Skeletal muscle cell (primary cell): ENCODE measurements around the gene RIBC2.
"Not testable (repeated sequence)": the region's sequence is repeated elsewhere in the genome, so short reads cannot be mapped to it uniquely, and the experiment has no call there.

Experiments
- DNase-seq: peaks from one replicate; pipeline ENCODE4 v3.0.0-alpha.2; 2010; ENCODE audit warnings: low read depth
- H3K4me3 ChIP-seq: 2 replicates; pipeline ENCODE4 v1.5.1; 2011; ENCODE audit warnings: low read depth, mild to moderate bottlenecking, control low read depth, low read length, moderate library complexity

The RIBC2 gene

GRCh38 chr22:45413368-45414211 lies at the start of gene RIBC2, which contains the start of gene SMC1B:
Gene RIBC2 (plus strand): TSS chr22:45413693. CDS start chr22:45413887, 194 bp downstream.
Gene SMC1B (minus strand): TSS chr22:45413599. CDS start chr22:45413567, 32 bp downstream.
- peak within 1 kb of the TSS; percentile 61 for H3K4me3 ChIP-seq
- DNase-seq, result peak; percentile 21

- no peak overlapping the region for H3K4me3 ChIP-seq
- no peak for DNase-seq
These were observed 46.8 kb upstream of the RIBC2 start for GRCh38 chr22:45366713-45367112.

GRCh38 chr22:45373592-45373991 lies 39.9 kb upstream of the RIBC2 start:
- not testable (repeated sequence) for H3K4me3 ChIP-seq, DNase-seq

DNA sequence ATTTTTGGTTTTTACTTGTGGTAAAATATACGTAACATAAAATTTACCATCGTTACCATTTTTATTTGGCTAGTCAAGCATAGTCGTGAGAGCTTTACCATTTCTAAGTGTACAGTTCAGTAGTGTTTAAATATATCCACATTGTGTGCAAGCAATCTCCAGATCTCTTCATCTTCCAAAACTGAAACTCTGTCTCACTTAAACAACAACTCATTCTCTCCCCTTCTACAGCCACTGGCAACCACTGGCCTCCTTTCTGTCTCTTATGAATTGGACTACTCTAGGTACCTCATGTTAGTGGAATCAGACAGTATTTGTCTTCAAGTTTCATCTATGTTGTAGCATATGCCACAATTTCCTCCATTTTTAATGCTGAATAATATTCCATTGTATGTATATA lies 37.5 kb upstream of the RIBC2 start:
- no peak for DNase-seq
- no peak overlapping the region for H3K4me3 ChIP-seq

- DNase-seq, result no peak
- H3K4me3 ChIP-seq, result no peak overlapping the region
These were observed 36.8 kb upstream of the RIBC2 start for GRCh38 chr22:45376703-45377102.

- no peak for DNase-seq
- H3K4me3 ChIP-seq, result no peak overlapping the region
These were observed 32.1 kb upstream of the RIBC2 start for GRCh38 chr22:45381348-45381747.

GRCh38 chr22:45389546-45389945 lies 23.9 kb upstream of the RIBC2 start:
- no peak overlapping the region for H3K4me3 ChIP-seq
- no peak for DNase-seq

DNA sequence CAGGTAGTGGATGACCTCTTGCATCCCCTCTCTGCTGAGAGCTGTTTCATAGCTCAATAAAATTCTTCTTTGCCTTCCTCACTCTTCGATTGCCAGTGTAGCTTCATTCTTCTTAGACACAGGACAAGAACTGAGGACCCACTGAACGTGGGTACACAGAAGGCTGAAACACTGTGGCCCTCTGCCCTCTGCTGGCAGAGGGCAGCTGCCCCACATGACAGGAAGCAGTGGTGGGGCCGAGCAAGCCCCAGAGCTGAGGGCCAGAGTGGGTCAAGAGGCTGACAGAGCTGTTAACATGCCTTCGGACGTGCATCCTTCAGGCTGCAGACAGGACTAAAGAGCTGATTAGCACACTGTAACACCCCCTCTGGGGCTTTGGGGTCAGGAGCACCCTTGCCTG lies 15.7 kb upstream of the RIBC2 start:
- no peak overlapping the region for H3K4me3 ChIP-seq
- no peak for DNase-seq

DNA sequence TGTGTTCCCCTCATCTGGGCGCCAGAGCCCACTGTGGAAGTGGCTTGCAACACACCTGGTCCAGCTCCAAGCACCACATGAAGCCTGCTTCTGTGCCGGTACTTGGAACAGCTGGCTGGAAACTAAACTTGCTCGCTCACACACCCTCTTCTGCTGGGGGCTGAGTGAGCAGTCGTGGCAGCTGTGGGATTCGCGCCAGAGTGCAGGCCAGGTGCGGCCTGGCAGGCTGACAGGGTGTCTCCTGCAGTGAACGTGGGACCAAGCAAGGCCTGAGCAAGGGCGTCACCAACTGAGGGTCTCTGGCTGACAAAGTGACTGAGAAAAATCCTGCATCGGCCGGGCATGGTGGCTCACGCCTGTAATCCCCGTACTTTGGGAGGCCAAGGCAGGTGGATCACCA lies 15.3 kb upstream of the RIBC2 start:
- H3K4me3 ChIP-seq, result no peak overlapping the region
- DNase-seq, result no peak

GRCh38 chr22:45399712-45400445 lies 13.6 kb upstream of the RIBC2 start:
- no peak overlapping the region for H3K4me3 ChIP-seq
- no peak for DNase-seq

DNA sequence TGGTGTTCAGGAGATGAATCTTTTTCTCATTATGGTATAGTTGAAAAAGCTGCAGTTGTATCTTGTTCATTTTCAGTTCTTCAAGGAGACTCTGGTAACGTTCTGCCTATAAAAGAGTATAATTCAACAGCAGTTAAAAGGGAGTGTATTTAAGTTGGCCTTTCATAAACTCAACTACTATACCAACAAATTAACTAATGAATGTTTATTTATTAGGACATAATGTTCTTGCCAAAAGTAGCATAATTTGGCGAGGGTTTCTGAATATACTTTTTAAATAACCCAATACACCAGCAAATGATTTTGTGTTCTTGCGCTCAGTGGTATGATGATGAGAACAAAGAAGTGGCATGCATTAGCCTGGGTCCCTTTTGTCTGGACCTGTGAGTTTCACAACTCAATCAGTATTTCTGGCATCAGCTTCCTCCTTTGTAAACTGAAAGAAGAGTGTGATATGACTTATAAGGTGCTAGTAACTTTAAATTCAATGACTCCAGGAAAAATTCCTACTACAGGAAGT lies 11.0 kb upstream of the RIBC2 start:
- no peak for DNase-seq
- H3K4me3 ChIP-seq, result no peak overlapping the region

- DNase-seq, result no peak
- H3K4me3 ChIP-seq, result no peak overlapping the region
These were observed 5.7 kb upstream of the RIBC2 start for GRCh38 chr22:45407793-45408192.

GRCh38 chr22:45413013-45413367 lies 503 bp upstream of the RIBC2 start:
- peak overlapping the region; percentile 61 for H3K4me3 ChIP-seq
- no peak for DNase-seq

DNA sequence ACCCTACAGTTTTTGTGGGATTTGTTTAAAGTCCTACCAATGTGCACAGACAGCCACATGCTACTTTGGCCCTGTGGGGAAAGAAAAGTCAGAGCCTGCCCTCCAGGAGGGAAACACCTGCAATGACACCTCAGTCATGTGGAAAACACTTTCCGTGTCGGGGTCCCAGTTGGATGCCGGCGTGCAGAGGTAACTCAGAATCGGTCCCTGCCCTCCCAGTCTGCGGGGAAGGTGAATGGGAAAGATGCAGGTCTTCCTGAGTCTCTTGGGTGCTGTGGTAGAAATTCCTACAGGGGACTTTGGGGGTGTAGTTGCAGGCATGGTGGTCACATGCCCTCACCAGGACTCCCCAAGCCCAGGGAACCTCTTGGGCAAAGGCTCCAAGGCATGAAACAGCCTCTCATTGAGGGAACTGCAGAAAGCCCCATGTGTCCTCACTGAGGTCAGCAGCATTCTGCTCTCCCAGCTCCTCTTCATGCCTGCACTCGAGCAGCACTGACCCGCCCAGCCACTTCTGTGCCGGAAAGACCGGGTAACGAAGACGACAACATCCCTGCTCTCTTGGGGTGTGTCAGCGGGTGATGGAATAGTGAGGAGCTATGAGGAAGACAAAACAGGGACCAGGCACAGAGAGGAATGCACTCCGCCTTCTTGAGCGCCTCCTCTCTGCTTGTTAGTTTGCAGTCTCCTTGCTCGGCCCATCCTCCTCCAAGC lies 4.7 kb downstream of the RIBC2 start:
- no peak overlapping the region for H3K4me3 ChIP-seq
- DNase-seq, result no peak

DNA sequence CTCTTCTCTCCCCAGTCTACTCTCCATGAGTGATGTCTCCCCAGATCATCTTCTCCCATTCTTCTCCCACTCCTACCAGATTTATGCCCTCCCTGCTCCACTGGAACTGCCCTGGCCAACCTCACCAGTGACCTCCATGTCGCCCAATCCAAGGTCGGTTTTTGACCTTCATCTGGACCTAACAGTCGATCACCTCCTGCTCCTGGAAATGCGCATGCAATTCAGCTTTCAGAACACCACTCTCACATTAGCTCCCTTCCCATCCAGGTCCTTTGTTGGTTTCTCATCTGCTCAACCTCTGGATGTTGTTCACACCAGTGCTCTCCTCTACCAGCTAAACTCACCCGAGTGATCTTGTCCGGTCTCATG lies 5.3 kb downstream of the RIBC2 start:
- no peak overlapping the region for H3K4me3 ChIP-seq
- no peak for DNase-seq

- DNase-seq, result no peak
- no peak overlapping the region for H3K4me3 ChIP-seq
These were observed 6.5 kb downstream of the RIBC2 start for GRCh38 chr22:45420011-45420410.

GRCh38 chr22:45420539-45420938 lies 7.0 kb downstream of the RIBC2 start:
- no peak for DNase-seq
- no peak overlapping the region for H3K4me3 ChIP-seq

DNA sequence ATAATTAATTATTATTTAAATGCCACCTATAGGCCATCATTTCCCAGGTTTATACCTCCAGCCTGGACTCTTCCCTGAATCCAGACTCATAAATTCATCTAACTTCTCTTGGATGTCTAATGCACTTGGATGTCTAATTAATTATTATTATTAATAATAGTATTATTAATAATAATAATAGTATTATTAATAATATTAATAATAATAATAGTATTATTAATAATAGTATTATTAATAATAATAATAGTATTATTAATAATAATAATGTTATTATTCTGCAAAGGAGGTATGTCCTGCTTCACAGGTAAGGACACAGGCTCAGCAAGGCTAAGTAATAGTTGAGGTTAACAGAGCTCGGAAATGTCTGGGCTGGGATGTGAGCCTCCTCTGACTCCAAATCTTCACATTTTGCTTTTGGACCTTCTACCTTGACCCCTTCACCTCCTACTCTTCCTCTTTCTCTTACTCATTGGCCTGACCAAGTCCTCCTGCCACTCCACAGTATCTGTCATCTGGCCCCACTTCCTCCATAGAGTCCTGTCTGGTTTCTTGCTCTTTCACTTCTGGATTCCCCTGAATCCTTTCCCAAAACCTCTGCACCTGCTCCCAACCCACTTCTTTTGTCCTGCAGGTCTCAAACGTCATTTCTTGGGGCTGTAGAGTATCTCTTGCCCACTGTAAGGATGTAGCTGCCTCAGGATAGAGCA lies 8.0 kb downstream of the RIBC2 start:
- DNase-seq, result no peak
- H3K4me3 ChIP-seq, result no peak overlapping the region

GRCh38 chr22:45422237-45422983 lies 8.9 kb downstream of the RIBC2 start:
- no peak overlapping the region for H3K4me3 ChIP-seq
- DNase-seq, result no peak
